Occipital lobe (tissue), 2 donors: Measurements from ENCODE around the gene SEMA6A. TPM values are rescaled to one million over a fixed set of nuclear protein-coding genes. Genes with fewer than 3 reads are reported as not detected.
A peak's percentile ranks its signal among the peaks of the same experiment; 100 is the strongest.

ENCODE experiments used
- DNase-seq: peaks from one replicate; lab custom pipeline; 2025; lab: John Stamatoyannopoulos, UW
- total RNA-seq: library from RNA; depleted of rRNA; stranded (reverse); fragments of >200 nt; gene quantifications from one replicate; pipeline ENCODE4 v1.2.3, GENCODE V29; 2014

Gene SEMA6A, protein sequence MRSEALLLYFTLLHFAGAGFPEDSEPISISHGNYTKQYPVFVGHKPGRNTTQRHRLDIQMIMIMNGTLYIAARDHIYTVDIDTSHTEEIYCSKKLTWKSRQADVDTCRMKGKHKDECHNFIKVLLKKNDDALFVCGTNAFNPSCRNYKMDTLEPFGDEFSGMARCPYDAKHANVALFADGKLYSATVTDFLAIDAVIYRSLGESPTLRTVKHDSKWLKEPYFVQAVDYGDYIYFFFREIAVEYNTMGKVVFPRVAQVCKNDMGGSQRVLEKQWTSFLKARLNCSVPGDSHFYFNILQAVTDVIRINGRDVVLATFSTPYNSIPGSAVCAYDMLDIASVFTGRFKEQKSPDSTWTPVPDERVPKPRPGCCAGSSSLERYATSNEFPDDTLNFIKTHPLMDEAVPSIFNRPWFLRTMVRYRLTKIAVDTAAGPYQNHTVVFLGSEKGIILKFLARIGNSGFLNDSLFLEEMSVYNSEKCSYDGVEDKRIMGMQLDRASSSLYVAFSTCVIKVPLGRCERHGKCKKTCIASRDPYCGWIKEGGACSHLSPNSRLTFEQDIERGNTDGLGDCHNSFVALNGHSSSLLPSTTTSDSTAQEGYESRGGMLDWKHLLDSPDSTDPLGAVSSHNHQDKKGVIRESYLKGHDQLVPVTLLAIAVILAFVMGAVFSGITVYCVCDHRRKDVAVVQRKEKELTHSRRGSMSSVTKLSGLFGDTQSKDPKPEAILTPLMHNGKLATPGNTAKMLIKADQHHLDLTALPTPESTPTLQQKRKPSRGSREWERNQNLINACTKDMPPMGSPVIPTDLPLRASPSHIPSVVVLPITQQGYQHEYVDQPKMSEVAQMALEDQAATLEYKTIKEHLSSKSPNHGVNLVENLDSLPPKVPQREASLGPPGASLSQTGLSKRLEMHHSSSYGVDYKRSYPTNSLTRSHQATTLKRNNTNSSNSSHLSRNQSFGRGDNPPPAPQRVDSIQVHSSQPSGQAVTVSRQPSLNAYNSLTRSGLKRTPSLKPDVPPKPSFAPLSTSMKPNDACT
- total RNA-seq: 24.2 TPM

DNA sequence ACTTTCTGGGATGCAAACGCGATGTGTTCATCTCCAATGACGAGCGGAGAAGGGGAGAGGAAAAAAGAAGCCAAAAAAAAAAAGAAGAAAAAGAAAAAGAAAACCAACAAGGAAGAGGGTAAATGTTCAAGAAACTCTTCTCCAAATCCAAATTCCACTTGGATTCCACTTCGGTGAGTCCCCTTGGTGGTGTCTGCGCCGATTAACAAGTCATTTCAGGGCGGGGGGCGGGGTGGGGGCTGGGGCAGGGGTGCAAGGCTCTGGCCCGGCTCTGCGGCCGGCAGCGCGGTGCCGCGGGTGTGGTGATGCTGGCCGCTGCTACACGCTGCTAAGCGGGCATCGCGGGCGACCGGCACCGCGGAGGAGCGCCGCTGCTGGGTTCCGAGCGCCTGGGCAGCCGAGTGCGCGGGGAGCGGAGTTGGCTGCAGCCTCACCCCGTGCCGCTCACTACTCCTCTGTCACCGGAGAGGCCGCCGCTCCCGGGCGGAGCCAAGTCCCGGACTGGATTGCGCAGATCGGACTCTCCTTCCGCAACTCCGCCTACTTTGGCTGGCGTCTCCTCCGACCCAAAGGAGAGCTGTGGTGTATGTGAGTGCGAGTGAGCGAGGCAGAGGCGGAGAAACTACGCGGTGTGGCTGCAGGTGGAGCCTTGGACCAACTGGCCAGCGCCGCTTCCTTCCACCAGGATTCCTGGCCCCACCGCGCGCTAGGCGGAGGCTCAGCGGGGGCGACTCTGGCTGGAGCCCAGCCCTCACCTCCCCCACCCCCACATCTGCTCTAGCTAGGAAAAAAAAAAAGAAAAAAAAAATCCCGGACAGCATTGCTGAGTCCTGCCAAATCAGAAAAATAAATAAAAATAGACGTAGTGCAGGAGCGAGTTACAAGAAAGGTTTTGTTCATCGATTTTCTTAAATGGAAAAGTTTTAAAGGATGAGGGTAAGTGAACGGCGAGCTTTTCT is at the start of gene SEMA6A:
TSS of gene SEMA6A (minus strand) at position 457 of the 959 bp plus-strand sequence. CDS start 69,879 bp downstream, outside the sequence.
- DNase-seq: peak; percentile 90

GRCh38 chr5:116622375-116623050 is 47.9 kb upstream of the SEMA6A start:
- DNase-seq: no peak

GRCh38 chr5:116621599-116621998 is 47.0 kb upstream of the SEMA6A start:
- DNase-seq: no peak

DNA sequence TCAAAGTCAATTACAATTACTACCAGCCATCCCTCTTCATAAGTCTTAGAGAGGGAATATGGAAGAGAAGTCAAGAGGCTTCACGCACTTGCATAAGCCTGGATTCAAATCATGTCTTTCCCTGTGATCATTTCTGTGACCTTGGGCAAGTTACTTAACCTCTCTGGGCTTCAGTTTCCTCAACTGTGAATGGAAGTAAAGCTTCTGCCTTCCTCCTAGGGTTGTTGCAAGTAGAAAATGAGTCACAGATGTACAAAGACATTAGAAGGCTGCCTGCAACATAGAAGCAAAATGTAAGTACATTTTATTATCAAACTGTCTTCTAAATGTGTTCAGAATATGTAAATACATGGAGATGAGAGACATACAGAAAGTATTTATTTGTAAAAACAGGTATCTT is 42.3 kb upstream of the SEMA6A start:
- DNase-seq: no peak

DNA sequence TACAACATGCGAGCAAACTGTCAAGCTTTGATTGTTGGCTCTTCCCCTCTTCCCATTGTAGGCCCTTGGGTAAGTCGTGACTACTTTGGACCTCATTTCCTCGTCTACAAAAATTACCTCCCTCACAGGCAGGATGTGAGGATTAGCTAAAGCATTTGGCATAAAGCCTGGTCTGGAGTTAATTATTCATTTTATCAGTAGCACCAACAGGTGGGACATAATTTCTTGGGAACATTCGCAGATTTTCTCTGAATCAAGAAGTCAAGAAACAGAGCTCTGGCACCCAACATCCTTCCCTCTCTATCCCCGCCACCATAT is 39.9 kb upstream of the SEMA6A start:
- DNase-seq: no peak

DNA sequence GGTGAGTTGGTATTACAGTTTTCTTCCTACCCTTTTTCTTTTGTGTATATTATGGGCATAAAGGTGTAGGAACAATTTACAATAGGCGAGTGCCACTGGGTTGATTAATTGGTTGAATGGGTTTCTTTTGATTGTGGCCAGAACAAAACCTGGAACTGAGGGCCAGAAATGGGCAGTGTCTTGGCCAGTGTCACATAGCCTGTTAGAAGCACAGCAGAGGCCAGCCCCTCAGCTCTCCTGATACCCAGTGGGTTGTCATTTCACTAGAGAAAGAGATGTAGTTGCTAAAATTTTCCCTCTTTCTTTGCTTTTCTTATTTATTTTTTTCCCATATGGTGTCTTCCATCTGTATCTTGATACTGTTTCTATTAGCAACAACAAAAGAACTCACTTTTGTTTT is 38.8 kb upstream of the SEMA6A start:
- no peak for DNase-seq

GRCh38 chr5:116612431-116612830 is 37.8 kb upstream of the SEMA6A start:
- DNase-seq: no peak

GRCh38 chr5:116605310-116606070 is 30.9 kb upstream of the SEMA6A start:
- DNase-seq: no peak

- DNase-seq: no peak
Measured at GRCh38 chr5:116604805-116605204, 30.2 kb upstream of the SEMA6A start.

- no peak for DNase-seq
Measured at GRCh38 chr5:116600876-116601275, 26.3 kb upstream of the SEMA6A start.

DNA sequence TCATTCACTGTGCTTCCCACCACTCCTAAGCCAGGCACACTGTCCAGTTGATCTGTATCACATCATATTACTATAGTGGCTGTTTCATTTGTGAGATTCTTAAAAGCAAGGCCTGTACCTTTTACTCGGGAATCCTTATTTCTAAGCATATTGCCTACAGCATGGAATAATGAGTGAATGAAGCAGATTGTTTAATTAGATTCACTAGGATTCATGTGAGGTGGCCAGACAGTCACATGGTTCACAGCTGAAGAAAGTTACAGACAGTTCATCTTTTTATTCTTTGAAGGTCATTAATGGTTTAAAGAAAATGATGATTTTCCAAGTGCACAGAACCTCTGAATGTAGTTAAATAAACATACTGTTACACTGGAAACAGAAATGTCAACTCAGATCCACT is 24.3 kb upstream of the SEMA6A start:
- DNase-seq: no peak

DNA sequence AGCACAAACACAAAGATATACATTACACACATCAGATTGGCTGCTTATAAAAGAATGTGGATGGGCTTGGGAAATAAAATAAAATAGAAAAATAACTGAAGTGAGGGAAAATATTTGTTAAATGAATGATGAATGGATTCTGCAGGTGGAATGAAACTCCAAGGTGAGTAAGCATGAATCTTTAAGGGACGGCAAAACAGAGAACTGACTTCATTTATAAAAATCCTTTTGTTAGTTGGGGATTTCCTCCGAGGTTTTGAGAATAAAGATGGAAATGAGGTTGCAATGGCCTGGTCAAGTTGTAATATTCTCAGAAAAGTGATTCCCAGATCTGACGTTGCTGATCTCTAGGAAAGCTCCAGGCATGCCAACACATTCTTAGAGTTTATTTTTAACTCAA is 20.9 kb upstream of the SEMA6A start:
- no peak for DNase-seq

GRCh38 chr5:116593340-116593739 is 18.7 kb upstream of the SEMA6A start:
- DNase-seq: no peak

DNA sequence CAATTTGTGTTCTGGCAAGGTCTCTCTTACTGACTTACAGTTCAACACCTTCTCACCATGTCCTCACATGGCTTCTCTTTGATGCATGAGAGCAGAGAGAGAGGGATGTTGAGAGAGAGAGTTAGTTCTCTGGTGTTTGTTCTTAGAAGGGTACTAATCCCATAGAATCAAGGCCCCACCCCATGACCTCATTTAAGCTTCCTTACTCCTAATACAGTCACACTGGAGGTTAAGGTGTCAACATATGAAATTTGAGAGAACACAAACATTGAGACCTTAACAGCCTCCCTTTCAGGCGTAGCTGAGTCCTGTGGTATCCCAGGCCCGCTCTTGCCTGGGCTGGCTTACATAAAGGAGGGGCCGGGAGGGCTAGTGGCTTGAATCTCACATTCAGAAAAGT is 10.6 kb upstream of the SEMA6A start:
- DNase-seq: no peak

DNA sequence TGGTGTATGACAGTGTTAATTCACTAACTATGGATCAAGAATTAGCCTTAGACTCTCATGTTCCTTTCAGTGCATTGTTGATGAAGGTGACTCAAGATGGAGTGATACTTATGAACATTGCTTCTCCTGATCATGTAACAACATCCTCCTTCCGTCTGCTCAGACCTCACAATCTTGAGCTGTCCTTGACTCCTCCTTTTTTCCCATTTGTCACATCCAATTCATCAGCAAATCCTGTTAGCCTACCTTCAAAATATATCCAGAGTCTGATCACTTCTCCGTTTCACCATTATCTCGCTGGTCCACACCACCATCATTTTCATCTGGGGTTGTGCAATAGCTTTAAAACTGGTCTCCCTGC is 9.2 kb upstream of the SEMA6A start:
- DNase-seq: no peak

GRCh38 chr5:116583085-116583861 is 8.7 kb upstream of the SEMA6A start:
- DNase-seq: no peak

DNA sequence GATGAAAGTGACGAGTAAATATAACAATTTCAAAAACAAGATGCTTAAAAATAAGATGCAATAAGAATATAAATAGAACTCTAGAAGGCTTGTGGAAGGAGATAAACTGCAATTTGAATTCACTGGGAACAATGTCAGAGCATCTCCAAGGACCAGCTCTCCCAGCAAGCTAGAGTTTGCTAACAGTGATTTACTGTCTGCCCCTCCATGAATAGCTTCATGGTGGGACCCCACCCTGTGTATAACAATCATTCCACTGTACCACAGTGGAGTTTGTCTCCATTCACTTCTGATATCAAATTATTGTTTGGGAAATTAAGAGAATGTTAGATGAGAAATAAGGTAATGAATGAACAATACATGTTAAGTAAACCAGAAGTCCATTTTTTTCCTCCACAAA is 7.3 kb upstream of the SEMA6A start:
- DNase-seq: no peak

DNA sequence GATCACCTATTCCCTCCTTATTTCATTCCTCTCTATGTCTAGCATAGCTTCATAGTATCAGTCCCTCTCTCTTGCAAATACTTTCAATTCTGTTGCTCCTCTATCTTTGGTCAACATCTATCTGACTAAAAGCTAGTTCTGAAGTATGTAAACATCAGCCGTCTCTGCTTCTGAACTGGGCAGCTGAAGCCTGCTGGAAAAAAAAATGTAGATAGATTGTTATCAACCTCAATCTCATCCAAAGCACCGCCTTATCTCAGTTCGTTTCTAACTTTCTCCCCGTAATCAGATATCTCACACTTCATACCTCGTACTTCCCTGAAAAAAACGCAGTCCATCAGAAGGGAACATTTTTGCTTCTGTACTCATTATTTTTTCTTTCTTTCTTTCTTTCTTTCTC is 4.5 kb upstream of the SEMA6A start:
- DNase-seq: no peak

- no peak for DNase-seq
Measured at GRCh38 chr5:116578676-116579075, 4.1 kb upstream of the SEMA6A start.
